Left ventricle myocardium superior (tissue), 1 donor: ENCODE measurements around the gene AP3S1. TPM values are rescaled to one million over a fixed set of nuclear protein-coding genes. Genes with fewer than 3 reads are reported as not detected.

Source experiments
- ATAC-seq: fragments of 200-7000 bp; cut with Tn5 transposase; one replicate; pipeline ENCODE4 v1.9.1; 2020; ENCODE audit warnings: mild to moderate bottlenecking, moderate library complexity
- DNase-seq: peaks from one replicate; pipeline ENCODE4 v3.0.0-alpha.2; 2020
- intact Hi-C: fragments of 100-400 bp; cut with micrococcal nuclease; formaldehyde crosslinking; loops from one replicate; pipeline ENCODE4 v1.11.0; 2022
- total RNA-seq: library from RNA; stranded (reverse); fragmentation: NEBNext Ultra II Directional; extraction: Animal tissue kit (Norgen Biotek cat#: 25700); gene quantifications from one replicate; pipeline ENCODE4 v1.2.1, GENCODE V29; 2021
- donor health status: DM: no; HTN: yes; CAD: no; lungs with severe emphysema.

Gene AP3S1
- total RNA-seq, 1 donor from 2014 or later, result 50.9 TPM

GRCh38 chr5:115962239-115962564, 120.5 kb downstream of the AP3S1 start, which contains the start of gene LVRN:
LVRN (plus strand) TSS chr5:115962475; CDS start chr5:115962618, 143 bp downstream.
- intact Hi-C loops, result no loop called here
- no peak for ATAC-seq
- no peak for DNase-seq

DNA sequence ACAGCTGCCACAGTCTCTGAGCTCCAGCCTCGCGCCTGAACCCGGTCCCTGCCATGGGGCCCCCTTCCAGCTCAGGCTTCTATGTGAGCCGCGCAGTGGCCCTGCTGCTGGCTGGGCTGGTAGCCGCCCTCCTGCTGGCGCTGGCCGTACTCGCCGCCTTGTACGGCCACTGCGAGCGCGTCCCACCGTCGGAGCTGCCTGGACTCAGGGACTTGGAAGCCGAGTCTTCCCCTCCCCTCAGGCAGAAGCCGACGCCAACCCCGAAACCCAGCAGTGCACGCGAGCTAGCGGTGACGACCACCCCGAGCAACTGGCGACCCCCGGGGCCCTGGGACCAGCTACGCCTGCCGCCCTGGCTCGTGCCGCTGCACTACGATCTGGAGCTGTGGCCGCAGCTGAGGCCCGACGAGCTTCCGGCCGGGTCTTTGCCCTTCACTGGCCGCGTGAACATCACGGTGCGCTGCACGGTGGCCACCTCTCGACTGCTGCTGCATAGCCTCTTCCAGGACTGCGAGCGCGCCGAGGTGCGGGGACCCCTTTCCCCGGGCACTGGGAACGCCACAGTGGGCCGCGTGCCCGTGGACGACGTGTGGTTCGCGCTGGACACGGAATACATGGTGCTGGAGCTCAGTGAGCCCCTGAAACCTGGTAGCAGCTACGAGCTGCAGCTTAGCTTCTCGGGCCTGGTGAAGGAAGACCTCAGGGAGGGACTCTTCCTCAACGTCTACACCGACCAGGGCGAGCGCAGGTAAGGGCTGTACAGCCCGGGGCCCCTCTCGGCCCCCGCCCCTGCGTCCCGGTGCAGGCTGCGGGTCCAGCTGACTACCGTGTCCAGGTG, 121.0 kb downstream of the AP3S1 start:
- intact Hi-C loops, result no loop called here
- ATAC-seq (peak; percentile 85), DNase-seq (peak; percentile 61)

- DNase-seq (no peak), ATAC-seq (peak; percentile 22)
- intact Hi-C loops, result no loop called here
Observed at GRCh38 chr5:115963566-115963965, 121.8 kb downstream of the AP3S1 start.

Other genes starting within 250 kb of the AP3S1 start
- 3.0 TPM for gene TICAM2, start 239.5 kb upstream of the AP3S1 start, total RNA-seq
- gene TMED7, start 215.9 kb upstream of the AP3S1 start, total RNA-seq, result 66.7 TPM
- 5.4 TPM for gene CDO1, start 25.3 kb upstream of the AP3S1 start, total RNA-seq
- gene ATG12, start 370 bp upstream of the AP3S1 start, total RNA-seq, result 23.6 TPM
- 0.59 TPM for gene LVRN, start 120.5 kb downstream of the AP3S1 start, total RNA-seq
- gene ARL14EPL, start 190.5 kb downstream of the AP3S1 start, total RNA-seq, result not detected
- gene COMMD10, start 243.1 kb downstream of the AP3S1 start, total RNA-seq, result 33.6 TPM